Skeletal muscle tissue (tissue), 4 donors: Measurements from ENCODE around the gene PGBD2. TPM values are rescaled to one million over a fixed set of nuclear protein-coding genes. Genes with fewer than 3 reads are reported as not detected.
"Not testable (repeated sequence)": the region's sequence is repeated elsewhere in the genome, so short reads cannot be mapped to it uniquely, and the experiment has no call there.

Experiments
- H3K27ac ChIP-seq: one replicate; pipeline ENCODE4 v1.7.0; 2013; ENCODE audit warnings: mild to moderate bottlenecking, low read depth, low read length, inconsistent platforms
- H3K27me3 ChIP-seq, 3 donors: one replicate each; pipeline ENCODE4 v1.7.0; 2013; ENCODE audit warnings: low read length in 3 of 3; ENCODE audit not compliant: control insufficient read depth in 3 of 3, insufficient read depth in 3 of 3
- H3K36me3 ChIP-seq, 3 donors: one replicate each; pipeline ENCODE4 v1.7.0; 2013; ENCODE audit warnings: low read length in 3 of 3; ENCODE audit not compliant: control insufficient read depth in 3 of 3, insufficient read depth in 3 of 3
- H3K4me1 ChIP-seq, 3 donors: one replicate each; pipeline ENCODE4 v1.7.0; 2013; ENCODE audit warnings: low read length in 3 of 3, mild to moderate bottlenecking in 3 of 3; ENCODE audit not compliant: control insufficient read depth in 3 of 3, insufficient read depth in 3 of 3
- H3K4me3 ChIP-seq, 3 donors: one replicate each; pipeline ENCODE4 v1.7.0; 2013; ENCODE audit warnings: low read length in 3 of 3
- H3K9ac ChIP-seq, 3 donors: one replicate each; pipeline ENCODE4 v1.7.0; 2013; ENCODE audit warnings: low read length in 3 of 3, mild to moderate bottlenecking in 3 of 3, moderate library complexity in 2 of 3, low read depth in 1 of 3
- H3K9me3 ChIP-seq, 3 donors: one replicate each; pipeline ENCODE4 v1.7.0; 2013; ENCODE audit warnings: low read length in 3 of 3; ENCODE audit not compliant: control insufficient read depth in 3 of 3
- total RNA-seq: library from RNA; depleted of rRNA; stranded (reverse); fragments of >200 nt; gene quantifications from one replicate; pipeline ENCODE4 v1.2.3, GENCODE V29; 2014
- donor health status: Osteomylitis.

The PGBD2 gene
- total RNA-seq, 1 donor from 2014 or later = 4.2 TPM

DNA sequence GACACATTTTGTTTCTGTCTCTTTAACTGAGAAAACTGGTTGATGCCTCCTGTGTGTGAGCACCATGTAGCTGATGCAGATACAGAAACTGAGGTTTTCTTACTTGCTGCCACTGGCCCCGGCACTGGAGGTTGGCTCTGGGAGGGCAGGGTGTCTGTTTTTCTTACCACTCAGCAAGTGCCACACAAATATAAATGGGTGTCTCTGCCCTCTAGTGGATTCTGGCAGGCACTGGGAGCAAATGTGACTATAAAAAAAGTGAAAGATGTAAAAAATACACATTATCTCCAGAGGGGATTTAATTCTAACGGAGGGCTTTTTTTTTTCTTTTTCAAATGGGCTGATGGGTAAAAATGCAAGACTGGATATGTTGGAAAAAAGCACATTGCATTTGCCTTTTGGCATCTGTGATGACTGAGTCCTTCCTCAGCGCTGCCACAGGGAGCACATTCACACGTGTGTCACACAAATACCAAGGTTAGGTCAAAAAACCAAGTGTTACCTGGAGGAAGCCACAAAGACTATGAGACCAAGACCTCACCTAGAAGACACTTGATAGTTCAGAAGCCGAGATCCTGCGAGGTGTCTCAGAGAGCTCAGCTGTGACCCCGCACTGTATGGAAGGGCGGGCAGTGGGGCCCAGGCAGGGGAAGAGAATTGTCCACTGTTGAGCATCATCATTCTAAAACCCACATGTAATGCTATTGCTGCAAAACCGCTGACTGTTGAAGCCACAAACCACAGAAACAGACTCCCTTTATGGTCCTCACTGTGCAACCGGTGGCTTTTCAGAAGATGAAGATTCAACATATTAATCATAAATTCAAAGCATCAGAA lies 18.9 kb downstream of the PGBD2 start:
- H3K27me3 ChIP-seq = no peaks in the 10 kb centered on the region
- H3K4me3 ChIP-seq = no peak overlapping the region
- no peak overlapping the region for H3K27ac ChIP-seq
- H3K9ac ChIP-seq = no peak overlapping the region
- no peaks in the 10 kb centered on the region for H3K9me3 ChIP-seq
- no peaks in the 10 kb centered on the region for H3K4me1 ChIP-seq
- H3K36me3 ChIP-seq = no peaks in the 10 kb centered on the region

- not testable (repeated sequence) for H3K4me3 ChIP-seq, H3K9ac ChIP-seq, H3K27me3 ChIP-seq, H3K9me3 ChIP-seq, H3K36me3 ChIP-seq, H3K4me1 ChIP-seq, H3K27ac ChIP-seq
Observed at GRCh38 chr1:248925859-248926258, 19.8 kb downstream of the PGBD2 start.

- Histone ChIP-seq H3K4me3 (no peak overlapping the region), H3K4me1 (no peaks in the 10 kb centered on the region), H3K9me3 (no peaks in the 10 kb centered on the region), H3K36me3 (no peaks in the 10 kb centered on the region), H3K27me3 (no peaks in the 10 kb centered on the region), H3K9ac (no peak overlapping the region), H3K27ac (no peak overlapping the region)
Observed at GRCh38 chr1:248926401-248927182, 20.6 kb downstream of the PGBD2 start.

- H3K4me1 ChIP-seq, H3K9ac ChIP-seq, H3K27me3 ChIP-seq, H3K9me3 ChIP-seq, H3K4me3 ChIP-seq, H3K36me3 ChIP-seq, H3K27ac ChIP-seq: not testable (repeated sequence)
Observed at GRCh38 chr1:248927283-248927682, 21.2 kb downstream of the PGBD2 start.

DNA sequence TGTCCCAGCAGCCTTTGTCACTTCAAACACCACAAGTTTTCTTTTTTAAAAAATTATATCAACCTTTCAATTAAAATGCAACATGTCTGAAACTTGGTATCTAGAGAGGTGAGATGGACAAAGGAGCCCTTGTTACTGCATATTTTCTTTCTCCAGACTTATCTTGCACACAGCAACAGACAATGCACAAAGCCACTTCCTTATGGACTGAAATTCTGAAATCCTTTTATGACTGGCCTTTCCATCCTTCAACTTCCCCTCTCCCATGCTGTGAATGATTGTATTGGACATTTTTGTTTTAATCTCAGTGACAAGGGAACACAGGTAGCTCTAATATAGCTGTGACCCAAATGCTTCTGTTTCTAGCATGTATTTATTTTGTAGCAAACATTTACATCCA lies 22.1 kb downstream of the PGBD2 start:
- not testable (repeated sequence) for H3K36me3 ChIP-seq, H3K4me3 ChIP-seq, H3K9me3 ChIP-seq, H3K27ac ChIP-seq, H3K9ac ChIP-seq, H3K4me1 ChIP-seq, H3K27me3 ChIP-seq

GRCh38 chr1:248930037-248930436 lies 24.0 kb downstream of the PGBD2 start:
- not testable (repeated sequence) for H3K36me3 ChIP-seq, H3K4me1 ChIP-seq, H3K27ac ChIP-seq, H3K27me3 ChIP-seq, H3K9me3 ChIP-seq, H3K4me3 ChIP-seq, H3K9ac ChIP-seq

DNA sequence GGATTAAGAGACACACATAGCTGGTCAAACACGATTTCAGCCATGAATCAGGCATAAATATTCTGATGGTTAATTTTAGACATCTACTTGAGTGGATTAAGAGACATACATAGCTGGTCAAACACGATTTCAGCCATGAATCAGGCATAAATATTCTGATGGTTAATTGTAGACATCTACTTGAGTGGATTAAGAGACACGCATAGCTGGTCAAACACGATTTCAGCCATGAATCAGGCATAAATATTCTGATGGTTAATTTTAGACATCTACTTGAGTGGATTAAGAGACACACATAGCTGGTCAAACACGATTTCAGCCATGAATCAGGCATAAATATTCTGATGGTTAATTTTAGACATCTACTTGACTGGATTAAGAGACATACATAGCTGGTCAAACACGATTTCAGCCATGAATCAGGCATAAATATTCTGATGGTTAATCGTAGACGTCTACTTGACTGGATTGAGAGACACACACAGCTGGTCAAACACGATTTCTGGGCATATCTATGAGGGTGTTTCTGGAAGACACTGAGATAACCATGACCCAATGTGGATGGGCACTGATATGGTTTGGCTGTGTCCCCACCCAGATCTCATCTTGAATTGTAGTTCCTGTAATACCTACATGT lies 32.3 kb downstream of the PGBD2 start:
- H3K4me3 ChIP-seq, H3K36me3 ChIP-seq, H3K27me3 ChIP-seq, H3K27ac ChIP-seq, H3K4me1 ChIP-seq, H3K9me3 ChIP-seq, H3K9ac ChIP-seq: not testable (repeated sequence)

- H3K9ac ChIP-seq, H3K36me3 ChIP-seq, H3K4me3 ChIP-seq, H3K4me1 ChIP-seq, H3K9me3 ChIP-seq, H3K27me3 ChIP-seq, H3K27ac ChIP-seq: not testable (repeated sequence)
Observed at GRCh38 chr1:248944134-248944999, 38.3 kb downstream of the PGBD2 start.

GRCh38 chr1:248945000-248945423 lies 39.0 kb downstream of the PGBD2 start:
- not testable (repeated sequence) for H3K9me3 ChIP-seq, H3K4me3 ChIP-seq, H3K9ac ChIP-seq, H3K27ac ChIP-seq, H3K4me1 ChIP-seq, H3K27me3 ChIP-seq, H3K36me3 ChIP-seq
